ENCODE results near the gene RCL1. TPM values are rescaled to one million over a fixed set of nuclear protein-coding genes. Genes with fewer than 3 reads are reported as not detected.
A peak's percentile ranks its signal among the peaks of the same experiment; 100 is the strongest.
"Not testable (repeated sequence)": the region's sequence is repeated elsewhere in the genome, so short reads cannot be mapped to it uniquely, and the experiment has no call there.

The RCL1 gene
- total RNA-seq, 1 experiment from 2014 or later: 52.2 TPM

GRCh38 chr9:4746278-4747030 is 46.3 kb upstream of the RCL1 start:
- Histone ChIP-seq H3K27me3 (ENCODE audit: low read length) (no peaks in the 10 kb centered on the region), H3K9ac (ENCODE audit: low read length) (no peak overlapping the region), H3K4me2 (ENCODE audit: low read length) (no peak overlapping the region), H3K79me2 (ENCODE audit: low read length) (no peaks in the 10 kb centered on the region), H3F3A (ENCODE audit: low read length, unreplicated experiment) (no peaks in the 10 kb centered on the region), H3K27ac (ENCODE audit: low read length) (no peak overlapping the region), H3K9me3 (ENCODE audit: low read length) (no peaks in the 10 kb centered on the region), H3K4me1 (ENCODE audit: insufficient read depth, low read length) (peaks cover 9% of the 10 kb centered on the region; the same call in 1 of the 2 replicates), H3K36me3 (ENCODE audit: low read depth, low read length) (no peaks in the 10 kb centered on the region), H3K9me2 (replicated peaks; ENCODE audit: low read length) (no peaks in the 10 kb centered on the region), H2AFZ (ENCODE audit: low read length) (no peak overlapping the region), H4K20me1 (ENCODE audit: low read length) (no peaks in the 10 kb centered on the region), H3K4me3 (ENCODE audit: low read length) (no peak overlapping the region)
- intact Hi-C loops (cut with micrococcal nuclease): no loop called here
- no peak for DNase-seq
- ChIA-PET CTCF (no interaction called here), POLR2A (ENCODE audit: unreplicated experiment) (no interaction called here)
- BruUV-seq (replicated peaks): no TSS peak
- ATAC-seq: no peak
- TF ChIP-seq EZH2phosphoT487 (IDR thresholded peaks at IDR 0.05; ENCODE audit: borderline replicate concordance, low read length) (no peak), CTCF (conservative IDR thresholded peaks at IDR 0.05; ENCODE audit: low read depth, low read length) (no peak), EZH2 (IDR thresholded peaks at IDR 0.05; ENCODE audit: low read length, unreplicated experiment) (no peak)

- Histone ChIP-seq H3F3A (ENCODE audit: low read length, unreplicated experiment) (no peaks in the 10 kb centered on the region), H2AFZ (ENCODE audit: low read length) (no peak overlapping the region), H3K27ac (ENCODE audit: low read length) (no peak overlapping the region), H3K36me3 (ENCODE audit: low read depth, low read length) (no peaks in the 10 kb centered on the region), H3K4me2 (ENCODE audit: low read length) (no peak overlapping the region), H3K4me3 (ENCODE audit: low read length) (no peak overlapping the region), H3K79me2 (ENCODE audit: low read length) (no peaks in the 10 kb centered on the region), H3K9me2 (replicated peaks; ENCODE audit: low read length) (no peaks in the 10 kb centered on the region), H3K9ac (ENCODE audit: low read length) (no peak overlapping the region), H3K4me1 (ENCODE audit: insufficient read depth, low read length) (no peaks in the 10 kb centered on the region), H3K9me3 (ENCODE audit: low read length) (no peaks in the 10 kb centered on the region), H3K27me3 (ENCODE audit: low read length) (no peaks in the 10 kb centered on the region), H4K20me1 (ENCODE audit: low read length) (no peaks in the 10 kb centered on the region)
- no peak for DNase-seq
- BruUV-seq (replicated peaks): no TSS peak
- POLR2A ChIA-PET (ENCODE audit: unreplicated experiment): no interaction called here
- TF ChIP-seq EZH2phosphoT487 (IDR thresholded peaks at IDR 0.05; ENCODE audit: borderline replicate concordance, low read length): no peak
- no peak for TF ChIP-seq EZH2 (IDR thresholded peaks at IDR 0.05; ENCODE audit: low read length, unreplicated experiment)
- TF ChIP-seq CTCF (conservative IDR thresholded peaks at IDR 0.05; ENCODE audit: low read depth, low read length): no peak
- ATAC-seq: no peak
- CTCF ChIA-PET: no interaction called here
- intact Hi-C loops (cut with micrococcal nuclease): no loop called here
Measured at GRCh38 chr9:4748612-4749011, 44.1 kb upstream of the RCL1 start.

DNA sequence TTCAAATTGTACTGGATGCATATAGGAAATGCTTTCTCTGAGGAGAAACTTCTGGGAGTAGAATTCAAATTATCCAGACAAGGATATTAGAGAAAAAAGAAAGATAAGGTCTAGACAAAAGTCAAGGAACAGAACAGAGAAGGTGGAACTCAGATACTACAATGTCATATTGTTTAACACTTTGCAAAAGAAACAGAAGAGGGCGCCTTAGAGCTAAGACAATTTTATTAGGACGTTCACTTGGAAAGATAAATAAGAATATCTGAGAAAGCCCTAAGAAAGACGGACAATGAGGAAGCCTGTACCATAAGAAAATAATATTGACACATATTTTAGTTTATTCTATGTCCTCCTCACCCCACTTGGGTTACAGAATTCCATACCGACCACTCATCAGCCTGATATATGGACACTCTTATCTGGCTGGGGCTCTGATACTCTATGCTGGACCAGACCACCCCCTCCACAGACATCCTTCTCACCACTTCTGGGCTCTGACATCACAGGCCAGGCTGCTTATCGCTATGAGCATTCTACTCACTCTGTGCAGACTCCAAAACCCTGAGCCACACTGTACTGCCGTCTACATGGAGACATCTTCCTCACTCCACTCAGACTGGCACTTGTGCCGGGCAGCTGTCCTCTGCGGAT is 42.6 kb upstream of the RCL1 start:
- H3K4me3 ChIP-seq (ENCODE audit: low read length): no peak overlapping the region
- H3F3A ChIP-seq (ENCODE audit: low read length, unreplicated experiment): no peaks in the 10 kb centered on the region
- peak; percentile 70 for TF ChIP-seq CTCF (conservative IDR thresholded peaks at IDR 0.05; ENCODE audit: low read depth, low read length)
- TF ChIP-seq EZH2 (IDR thresholded peaks at IDR 0.05; ENCODE audit: low read length, unreplicated experiment): no peak
- no peaks in the 10 kb centered on the region for H4K20me1 ChIP-seq (ENCODE audit: low read length)
- ATAC-seq (peak; percentile 37; the same call in 1 of the 2 replicates), DNase-seq (peak; percentile 75)
- no peaks in the 10 kb centered on the region for H3K27me3 ChIP-seq (ENCODE audit: low read length)
- intact Hi-C loops (cut with micrococcal nuclease): loop anchor here (1.0 to 10.0 kb wide), 3 partner anchors 146 to 845 kb away; no protein-coding TSS in a partner anchor
- no TSS peak for BruUV-seq (replicated peaks)
- CTCF ChIA-PET: interaction anchor here (0.5 kb wide), 1 partner anchor 9 kb away, joined by 4 read pairs; no protein-coding TSS in a partner anchor
- H3K9ac ChIP-seq (ENCODE audit: low read length): no peak overlapping the region
- H3K4me2 ChIP-seq (ENCODE audit: low read length): no peak overlapping the region
- H3K4me1 ChIP-seq (ENCODE audit: insufficient read depth, low read length): no peaks in the 10 kb centered on the region
- no peaks in the 10 kb centered on the region for H3K36me3 ChIP-seq (ENCODE audit: low read depth, low read length)
- no peak overlapping the region for H3K27ac ChIP-seq (ENCODE audit: low read length)
- no peaks in the 10 kb centered on the region for H3K79me2 ChIP-seq (ENCODE audit: low read length)
- POLR2A ChIA-PET (ENCODE audit: unreplicated experiment): no interaction called here
- H3K9me2 ChIP-seq (replicated peaks; ENCODE audit: low read length): no peaks in the 10 kb centered on the region
- no peaks in the 10 kb centered on the region for H3K9me3 ChIP-seq (ENCODE audit: low read length)
- no peak overlapping the region for H2AFZ ChIP-seq (ENCODE audit: low read length)

DNA sequence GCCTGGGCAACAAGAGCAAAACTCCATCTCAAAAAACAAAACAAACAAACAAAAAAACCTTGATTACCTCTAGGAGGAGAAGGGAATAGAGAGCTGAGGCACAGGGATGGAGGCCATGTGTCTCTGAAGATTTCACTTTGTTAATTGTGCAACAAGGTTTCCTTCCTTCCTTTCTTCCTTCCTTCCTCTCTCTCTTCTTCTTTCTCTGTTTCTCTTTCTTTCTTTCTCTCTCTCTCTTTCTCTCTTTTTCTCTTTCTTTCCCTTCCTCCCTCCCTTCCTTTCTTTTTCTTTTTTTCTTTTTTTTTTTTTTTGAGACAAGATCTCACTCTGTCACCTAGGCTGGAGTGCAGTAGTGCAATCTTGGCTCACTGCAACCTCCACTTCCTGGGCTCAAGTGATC is 38.2 kb upstream of the RCL1 start:
- H3K79me2 ChIP-seq (ENCODE audit: low read length); H2AFZ ChIP-seq (ENCODE audit: low read length); ATAC-seq; POLR2A ChIA-PET (ENCODE audit: unreplicated experiment); H3K27me3 ChIP-seq (ENCODE audit: low read length); DNase-seq; H3K36me3 ChIP-seq (ENCODE audit: low read depth, low read length); CTCF ChIA-PET; H3K9ac ChIP-seq (ENCODE audit: low read length); H3K9me2 ChIP-seq (replicated peaks; ENCODE audit: low read length); H4K20me1 ChIP-seq (ENCODE audit: low read length); H3K4me3 ChIP-seq (ENCODE audit: low read length); H3K27ac ChIP-seq (ENCODE audit: low read length); H3K9me3 ChIP-seq (ENCODE audit: low read length); H3K4me1 ChIP-seq (ENCODE audit: insufficient read depth, low read length); BruUV-seq (replicated peaks); H3K4me2 ChIP-seq (ENCODE audit: low read length); H3F3A ChIP-seq (ENCODE audit: low read length, unreplicated experiment): not testable (repeated sequence)
- intact Hi-C loops (cut with micrococcal nuclease): loop anchor here (10.0 kb wide), 1 partner anchor 840 kb away; no protein-coding TSS in a partner anchor

All from PC-3 (cell line).